ENCODE results near the gene FAM222A. TPM values are rescaled to one million over a fixed set of nuclear protein-coding genes. Genes with fewer than 3 reads are reported as not detected.

Gene FAM222A
- total and polyA plus RNA-seq, 2 of the 4 experiments (the other 2 are of a cell fraction): under 0.01 to 0.32 TPM

GRCh38 chr12:109811624-109811995 lies 98.0 kb downstream of the FAM222A start:
- CTCF ChIA-PET: interaction anchor here (0.7 kb wide), 2 partner anchors 24 to 35 kb away, joined by 4 read pairs; no protein-coding TSS in a partner anchor
- WGBS, 2 experiments (ENCODE audit: extremely low coverage in 2 of 2, insufficient read length in 1 of 2): no CpG with 5 or more reads among the region's 5 CpGs
- H3K4me3 ChIP-seq (ENCODE audit: insufficient read depth, low read depth, low read length): no peak overlapping the region
- H2BK120ac ChIP-seq (ENCODE audit: low read depth, low read length): no peak overlapping the region
- H4K20me1 ChIP-seq (ENCODE audit: insufficient read depth, low read length): no peaks in the 10 kb centered on the region
- no peak overlapping the region for H3K9ac ChIP-seq (ENCODE audit: low read depth, low read length)
- no TSS peak for BruUV-seq (replicated peaks)
- no peak overlapping the region for H3K4ac ChIP-seq (ENCODE audit: low read depth, low read length)
- H2AFZ ChIP-seq (replicated peaks; ENCODE audit: low read length, poor library complexity): no peak overlapping the region
- dilution Hi-C loops (cut with HindIII; ENCODE audit: low sequenced_read_pairs, unreplicated experiment) (no loop called here), intact Hi-C loops (cut with micrococcal nuclease) (no loop called here), in situ Hi-C loops (cut with MboI; ENCODE audit: low sequenced_read_pairs) (no loop called here)
- H3K27ac ChIP-seq (ENCODE audit: insufficient read depth, low read length): no peak overlapping the region
- no peaks in the 10 kb centered on the region for H3K9me3 ChIP-seq (ENCODE audit: control insufficient read depth, insufficient read depth, low read length)
- no peak overlapping the region for H4K91ac ChIP-seq (ENCODE audit: insufficient read depth, low read depth, low read length)
- POLR2A ChIA-PET (ENCODE audit: unreplicated experiment): no interaction called here
- no peak overlapping the region for H4K8ac ChIP-seq (ENCODE audit: low read depth in 2 of 2, low read length in 2 of 2)
- ATAC-seq (ENCODE audit: low read depth) (no peak), DNase-seq (no peak)
- no peak overlapping the region for H3K23ac ChIP-seq (ENCODE audit: low read depth, low read length)
- H2BK15ac ChIP-seq (ENCODE audit: low read depth, low read length): no peak overlapping the region
- H3K4me2 ChIP-seq (ENCODE audit: low read depth, low read length): no peak overlapping the region
- H3K27me3 ChIP-seq (ENCODE audit: control insufficient read depth, insufficient read depth, low read length): no peaks in the 10 kb centered on the region
- H4K5ac ChIP-seq (ENCODE audit: low read depth, low read length): no peak overlapping the region
- no peak overlapping the region for H3K56ac ChIP-seq (ENCODE audit: extremely low read depth, insufficient read depth, low read length)
- no peak overlapping the region for H2AK5ac ChIP-seq (ENCODE audit: low read depth, low read length)
- H2BK5ac ChIP-seq (ENCODE audit: low read depth, low read length, poor library complexity, severe bottlenecking): no peak overlapping the region
- H3K36me3 ChIP-seq (ENCODE audit: control insufficient read depth, insufficient read depth, low read length): no peaks in the 10 kb centered on the region
- TF ChIP-seq MAFK (IDR thresholded peaks at IDR 0.05; ENCODE audit: low read depth, low read length): no peak
- 0 out of 2 replicates have a peak, but pooled peaks have one; percentile 8 for TF ChIP-seq CTCF (conservative IDR thresholded peaks at IDR 0.05; ENCODE audit: low read depth, low read length)
- H3K79me1 ChIP-seq (ENCODE audit: low read depth in 1 of 2, low read length in 2 of 2): no peaks in the 10 kb centered on the region
- H3K18ac ChIP-seq (ENCODE audit: low read depth, low read length): no peak overlapping the region
- no peaks in the 10 kb centered on the region for H3K4me1 ChIP-seq (ENCODE audit: control insufficient read depth, insufficient read depth, low read length)
- no peak overlapping the region for H3K14ac ChIP-seq (replicated peaks; ENCODE audit: low read depth, low read length)
- H3K9me1 ChIP-seq (ENCODE audit: insufficient read depth, low read length): peaks cover 3% of the 10 kb centered on the region; the same call in 1 of the 2 replicates
- no peak overlapping the region for H2AK9ac ChIP-seq (replicated peaks; ENCODE audit: low read depth, low read length, poor library complexity)
- H2BK20ac ChIP-seq (ENCODE audit: low read depth, low read length): no peak overlapping the region
